GM21423 (cell line): ENCODE measurements around the gene PRKCA.

Experiments
- ATAC-seq: cut with Tn5 transposase; IDR thresholded peaks from one replicate; pipeline ENCODE4 v1.9.1; 2021; ENCODE audit warnings: mild to moderate bottlenecking, moderate library complexity; ENCODE audit not compliant: unreplicated experiment

Gene PRKCA

GRCh38 chr17:66531851-66532295 lies 229.5 kb downstream of the PRKCA start:
- ATAC-seq = no peak

GRCh38 chr17:66533572-66533971 lies 231.2 kb downstream of the PRKCA start:
- ATAC-seq = no peak

- ATAC-seq = no peak
Observed at GRCh38 chr17:66533986-66534385, 231.6 kb downstream of the PRKCA start.

- ATAC-seq = no peak
Observed at GRCh38 chr17:66535611-66536010, 233.2 kb downstream of the PRKCA start.

- ATAC-seq = no peak
Observed at GRCh38 chr17:66537502-66537901, 235.1 kb downstream of the PRKCA start.

GRCh38 chr17:66538776-66539175 lies 236.4 kb downstream of the PRKCA start:
- no peak for ATAC-seq

GRCh38 chr17:66540131-66540781 lies 237.8 kb downstream of the PRKCA start:
- ATAC-seq = no peak

GRCh38 chr17:66541461-66542128 lies 239.2 kb downstream of the PRKCA start:
- peak; percentile 71 for ATAC-seq

- peak; percentile 95 for ATAC-seq
Observed at GRCh38 chr17:66542129-66542966, 239.9 kb downstream of the PRKCA start.

- ATAC-seq = no peak
Observed at GRCh38 chr17:66542967-66543520, 240.6 kb downstream of the PRKCA start.

- ATAC-seq = no peak
Observed at GRCh38 chr17:66543526-66543925, 241.1 kb downstream of the PRKCA start.

GRCh38 chr17:66545918-66546317 lies 243.5 kb downstream of the PRKCA start:
- ATAC-seq = no peak

GRCh38 chr17:66547151-66547865 lies 244.9 kb downstream of the PRKCA start:
- no peak for ATAC-seq

GRCh38 chr17:66548158-66548557 lies 245.7 kb downstream of the PRKCA start:
- no peak for ATAC-seq

- ATAC-seq = no peak
Observed at GRCh38 chr17:66548659-66549310, 246.4 kb downstream of the PRKCA start.

GRCh38 chr17:66549311-66549704 lies 246.9 kb downstream of the PRKCA start:
- no peak for ATAC-seq

- ATAC-seq = no peak
Observed at GRCh38 chr17:66549731-66550207, 247.4 kb downstream of the PRKCA start.

GRCh38 chr17:66551839-66552238 lies 249.4 kb downstream of the PRKCA start:
- no peak for ATAC-seq

GRCh38 chr17:66552371-66552770 lies 250.0 kb downstream of the PRKCA start:
- no peak for ATAC-seq

- no peak for ATAC-seq
Observed at GRCh38 chr17:66555605-66556004, 253.2 kb downstream of the PRKCA start.
